Naive thymus-derived CD4-positive, alpha-beta T cell (primary cell): ENCODE results near the gene SLC26A1. TPM values are rescaled to one million over a fixed set of nuclear protein-coding genes. Genes with fewer than 3 reads are reported as not detected.

Source experiments
- ATAC-seq: fragments of 150-1000 bp; cut with Tn5 transposase; 2 replicates; pipeline ENCODE4 v1.10.0; 2021; ENCODE audit warnings: mild to moderate bottlenecking, moderate library complexity
- CTCF ChIA-PET: fragments of 350-600 bp; sonication (Branson Sonifier 250); formaldehyde crosslinking; loops from one replicate; lab custom pipeline; 2021; ENCODE audit warnings: antibody characterized with exemption; lab: Charles Lee
- POLR2A ChIA-PET: fragments of 350-600 bp; sonication (Branson Sonifier 250); formaldehyde crosslinking; loops from one replicate; lab custom pipeline; 2021; ENCODE audit warnings: antibody characterized with exemption, inconsistent platforms; lab: Charles Lee
- DNase-seq, 9 donors: peaks; one replicate each; pipeline versions ENCODE4 v3.0.0 to v3.0.0-alpha.2; 2020 to 2022; ENCODE audit warnings: mixed read lengths in 1 of 9
- H3K27ac ChIP-seq: one replicate; pipeline ENCODE4 v1.7.0; 2013; ENCODE audit warnings: mild to moderate bottlenecking, low read depth, low read length, moderate library complexity
- H3K27me3 ChIP-seq, 2 donors: one replicate each; pipeline ENCODE4 v1.7.0; 2013; ENCODE audit warnings: low read length in 2 of 2, mild to moderate bottlenecking in 2 of 2, moderate library complexity in 2 of 2; ENCODE audit not compliant: control insufficient read depth in 2 of 2, insufficient read depth in 2 of 2
- H3K36me3 ChIP-seq, 3 experiments: 1 replicate in 2 of 3; 2 replicates in 1 of 3; pipeline ENCODE4 v1.7.0; 2013; ENCODE audit warnings: low read length in 3 of 3, mild to moderate bottlenecking in 3 of 3, moderate library complexity in 1 of 3; ENCODE audit not compliant: insufficient read depth in 3 of 3, control insufficient read depth in 2 of 3
- H3K4me1 ChIP-seq, 2 donors: one replicate each; pipeline ENCODE4 v1.7.0; 2013; ENCODE audit warnings: low read length in 2 of 2, mild to moderate bottlenecking in 2 of 2, moderate library complexity in 1 of 2; ENCODE audit not compliant: control insufficient read depth in 2 of 2, insufficient read depth in 2 of 2
- H3K4me3 ChIP-seq: 2 replicates; pipeline ENCODE4 v1.7.0; 2013; ENCODE audit warnings: mild to moderate bottlenecking, low read length
- H3K9me3 ChIP-seq, 3 experiments: 1 replicate in 2 of 3; 2 replicates in 1 of 3; pipeline ENCODE4 v1.7.0; 2013; ENCODE audit warnings: low read length in 3 of 3; ENCODE audit not compliant: control insufficient read depth in 2 of 3
- H3K27ac Mint-ChIP-seq, 9 donors: one replicate each; pipeline ENCODE4 v1.8.0; 2020 to 2022; ENCODE audit warnings: mixed read lengths in 9 of 9, mild to moderate bottlenecking in 8 of 9, moderate library complexity in 5 of 9, inconsistent platforms in 2 of 9
- H3K27me3 Mint-ChIP-seq, 5 donors: one replicate each; pipeline ENCODE4 v1.8.0; 2021 to 2022; ENCODE audit warnings: mixed read lengths in 5 of 5, mild to moderate bottlenecking in 1 of 5
- H3K36me3 Mint-ChIP-seq, 5 donors: one replicate each; pipeline ENCODE4 v1.8.0; 2020 to 2022; ENCODE audit warnings: mixed read lengths in 5 of 5, mild to moderate bottlenecking in 3 of 5, inconsistent platforms in 1 of 5
- H3K4me1 Mint-ChIP-seq, 7 donors: one replicate each; pipeline ENCODE4 v1.8.0; 2020 to 2022; ENCODE audit warnings: mixed read lengths in 7 of 7, mild to moderate bottlenecking in 3 of 7, inconsistent platforms in 1 of 7
- H3K4me3 Mint-ChIP-seq, 10 donors: one replicate each; pipeline ENCODE4 v1.8.0; 2020 to 2022; ENCODE audit warnings: mild to moderate bottlenecking in 10 of 10, mixed read lengths in 10 of 10, moderate library complexity in 6 of 10, inconsistent platforms in 2 of 10
- H3K9me3 Mint-ChIP-seq, 11 donors: one replicate each; pipeline ENCODE4 v1.8.0; 2020 to 2022; ENCODE audit warnings: mixed read lengths in 11 of 11, mild to moderate bottlenecking in 4 of 11, inconsistent platforms in 1 of 11, moderate library complexity in 1 of 11
- intact Hi-C, 2 donors: fragments of 100-400 bp; cut with micrococcal nuclease; formaldehyde crosslinking; loops; one replicate each; pipeline ENCODE4 v1.15.1; 2023
- polyA plus RNA-seq, 2 donors: library from polyadenylated mRNA; unstranded; fragments of 300-500 nt; fragmentation: Illumina TruSeq; gene quantifications; one replicate each; pipeline ENCODE4 v1.2.3, GENCODE V29; 2021
- total RNA-seq, 6 experiments: library from RNA in 5 of 6; stranded (reverse) in 5 of 6; gene quantifications; 1 replicate in 5 of 6; 2 replicates in 1 of 6; pipeline ENCODE4 v1.2.3 and lab custom pipeline; 2021 to 2026

The SLC26A1 gene
- total and polyA plus RNA-seq, 7 experiments from 2014 or later = 0.16 to 2.3 (median 1.1) TPM; not detected in 2

DNA sequence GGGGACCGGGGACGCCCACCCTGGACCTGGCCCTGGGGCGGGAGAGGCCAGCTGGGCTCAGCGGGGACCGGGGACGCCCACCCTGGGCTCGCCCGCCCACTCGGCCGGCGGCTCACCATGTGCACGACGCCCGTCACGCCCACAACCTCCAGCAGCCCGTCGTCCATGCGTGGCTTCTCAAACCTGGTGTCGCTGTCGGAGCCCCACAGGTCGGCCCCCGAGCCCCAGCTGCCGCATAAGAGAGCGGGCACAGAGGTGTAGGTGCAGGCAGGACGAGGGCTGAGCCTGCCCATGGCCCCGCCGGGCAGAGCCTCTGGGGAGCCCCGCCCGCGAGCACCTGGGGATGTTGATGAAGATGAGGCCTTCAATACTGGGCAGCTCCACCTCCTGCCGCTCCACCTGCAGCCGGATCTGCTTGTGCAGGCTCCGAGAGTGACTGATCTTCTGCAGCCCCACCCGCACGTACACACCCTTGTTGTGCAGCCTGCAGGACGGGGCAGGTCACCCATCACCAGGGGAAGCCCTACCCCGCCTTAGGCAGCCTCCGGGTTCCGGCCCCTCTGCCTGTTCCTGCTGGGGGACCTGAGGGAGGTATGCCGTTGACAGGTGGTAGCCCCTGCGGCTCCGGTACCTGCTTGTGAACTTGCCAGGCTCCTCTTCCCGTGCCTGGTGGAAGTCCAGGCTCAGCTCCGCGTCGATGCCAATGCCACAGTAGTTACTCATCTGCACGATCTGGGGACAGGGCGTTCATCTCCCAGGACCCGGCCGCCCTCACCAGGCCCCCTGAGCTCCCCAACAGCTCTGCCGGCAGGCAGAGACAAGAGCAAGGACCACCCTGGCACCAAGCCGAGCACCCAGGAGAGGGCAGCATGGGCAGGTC is 31.6 kb downstream of the SLC26A1 start:
- H3K27me3 ChIP-seq = no peaks in the 10 kb centered on the region
- Mint-ChIP-seq H3K27me3 (no peaks in the 10 kb centered on the region), H3K4me3 (no peak overlapping the region), H3K4me1 (no peaks in the 10 kb centered on the region), H3K27ac (peak overlapping the region in 1 of 9 donors; percentile 22), H3K36me3 (peaks cover 0 to 8% (median 0%) of the 10 kb centered on the region in 5 donors), H3K9me3 (no peaks in the 10 kb centered on the region)
- peaks cover 0 to 84% (median 0%) of the 10 kb centered on the region in 3 experiments for H3K36me3 ChIP-seq
- no peak overlapping the region for H3K27ac ChIP-seq
- ChIA-PET POLR2A (no interaction called here), CTCF (no interaction called here)
- H3K9me3 ChIP-seq = no peaks in the 10 kb centered on the region
- intact Hi-C loops = no loop called here
- H3K4me1 ChIP-seq = no peaks in the 10 kb centered on the region
- ATAC-seq (no peak), DNase-seq (no peak)
- H3K4me3 ChIP-seq = no peak overlapping the region

DNA sequence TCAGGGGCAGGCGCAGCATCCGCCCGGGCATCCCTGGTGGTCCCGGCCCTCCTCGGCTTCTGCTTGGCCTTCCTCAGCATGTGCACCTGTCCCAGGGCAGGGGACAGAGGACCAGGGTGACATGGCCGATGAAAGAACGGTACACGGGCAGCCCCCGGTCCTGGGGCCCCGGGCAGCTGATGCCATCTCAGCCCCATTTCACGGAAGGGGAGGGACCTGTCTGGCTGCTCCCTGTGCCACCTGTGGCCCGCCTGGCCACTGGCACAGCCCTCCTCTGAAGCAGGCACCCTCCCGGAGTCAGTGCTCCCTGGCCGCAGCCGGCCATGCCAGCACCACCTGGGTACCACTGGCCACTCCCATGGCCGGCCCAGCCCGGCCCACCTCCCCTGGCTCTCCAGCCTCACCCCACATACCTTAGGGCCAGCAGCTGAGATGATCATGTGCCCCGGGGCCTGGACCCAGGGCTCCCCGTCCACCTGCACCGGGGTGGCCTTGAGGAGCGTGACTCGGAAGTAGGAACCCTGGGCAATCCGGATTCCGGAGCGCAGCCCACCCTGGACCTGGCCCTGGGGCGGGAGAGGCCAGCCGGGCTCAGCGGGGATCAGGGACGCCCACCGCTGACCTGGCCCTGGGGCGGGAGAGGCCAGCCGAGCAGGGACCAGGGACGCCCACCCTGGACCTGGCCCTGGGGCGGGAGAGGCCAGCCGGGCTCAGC is 32.4 kb downstream of the SLC26A1 start:
- H3K27ac Mint-ChIP-seq = no peak overlapping the region
- H3K36me3 Mint-ChIP-seq = peaks cover 0 to 10% (median 0%) of the 10 kb centered on the region in 5 donors
- Histone ChIP-seq H3K27ac (no peak overlapping the region), H3K4me1 (no peaks in the 10 kb centered on the region), H3K9me3 (no peaks in the 10 kb centered on the region), H3K4me3 (no peak overlapping the region), H3K36me3 (peaks cover 0 to 76% (median 0%) of the 10 kb centered on the region in 3 experiments), H3K27me3 (no peaks in the 10 kb centered on the region)
- POLR2A ChIA-PET = no interaction called here
- intact Hi-C loops = no loop called here
- no peaks in the 10 kb centered on the region for H3K9me3 Mint-ChIP-seq
- no peak for ATAC-seq
- CTCF ChIA-PET = no interaction called here
- H3K27me3 Mint-ChIP-seq = no peaks in the 10 kb centered on the region
- H3K4me3 Mint-ChIP-seq = no peak overlapping the region
- no peaks in the 10 kb centered on the region for H3K4me1 Mint-ChIP-seq
- DNase-seq = no peak

DNA sequence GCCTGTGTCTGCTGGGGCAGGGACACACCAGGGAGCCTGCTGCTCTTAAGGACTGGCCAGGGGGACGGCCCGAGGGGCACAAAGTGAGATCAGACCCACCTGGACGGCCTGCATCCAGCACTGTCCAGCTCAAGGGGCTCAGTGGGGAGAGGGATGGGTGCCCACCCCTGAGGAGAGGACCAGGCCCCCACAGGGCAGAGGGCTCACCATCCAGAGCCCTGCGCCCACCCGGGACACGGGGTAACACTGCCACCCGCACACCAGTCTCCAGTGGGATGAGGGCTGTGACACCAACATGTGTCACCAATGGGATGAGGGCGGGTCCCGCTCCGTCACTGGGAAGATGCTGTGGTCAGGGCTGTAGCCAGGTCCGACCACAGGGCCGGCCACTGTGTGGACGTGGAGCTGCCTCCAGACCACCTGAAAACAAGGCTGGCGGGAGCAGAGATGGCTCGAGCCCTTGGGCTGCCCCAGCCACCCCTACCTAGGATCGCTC is 33.0 kb downstream of the SLC26A1 start:
- Mint-ChIP-seq H3K4me3 (no peak overlapping the region), H3K27me3 (no peaks in the 10 kb centered on the region), H3K4me1 (no peaks in the 10 kb centered on the region), H3K9me3 (no peaks in the 10 kb centered on the region), H3K36me3 (peaks cover 0 to 10% (median 0%) of the 10 kb centered on the region in 5 donors), H3K27ac (no peak overlapping the region)
- Histone ChIP-seq H3K27me3 (no peaks in the 10 kb centered on the region), H3K27ac (no peak overlapping the region), H3K36me3 (peaks cover 0 to 76% (median 0%) of the 10 kb centered on the region in 3 experiments), H3K4me1 (no peaks in the 10 kb centered on the region), H3K9me3 (no peaks in the 10 kb centered on the region), H3K4me3 (no peak overlapping the region)
- intact Hi-C loops = no loop called here
- peak; percentile 3 for ATAC-seq
- ChIA-PET CTCF (no interaction called here), POLR2A (no interaction called here)
- no peak for DNase-seq

DNA sequence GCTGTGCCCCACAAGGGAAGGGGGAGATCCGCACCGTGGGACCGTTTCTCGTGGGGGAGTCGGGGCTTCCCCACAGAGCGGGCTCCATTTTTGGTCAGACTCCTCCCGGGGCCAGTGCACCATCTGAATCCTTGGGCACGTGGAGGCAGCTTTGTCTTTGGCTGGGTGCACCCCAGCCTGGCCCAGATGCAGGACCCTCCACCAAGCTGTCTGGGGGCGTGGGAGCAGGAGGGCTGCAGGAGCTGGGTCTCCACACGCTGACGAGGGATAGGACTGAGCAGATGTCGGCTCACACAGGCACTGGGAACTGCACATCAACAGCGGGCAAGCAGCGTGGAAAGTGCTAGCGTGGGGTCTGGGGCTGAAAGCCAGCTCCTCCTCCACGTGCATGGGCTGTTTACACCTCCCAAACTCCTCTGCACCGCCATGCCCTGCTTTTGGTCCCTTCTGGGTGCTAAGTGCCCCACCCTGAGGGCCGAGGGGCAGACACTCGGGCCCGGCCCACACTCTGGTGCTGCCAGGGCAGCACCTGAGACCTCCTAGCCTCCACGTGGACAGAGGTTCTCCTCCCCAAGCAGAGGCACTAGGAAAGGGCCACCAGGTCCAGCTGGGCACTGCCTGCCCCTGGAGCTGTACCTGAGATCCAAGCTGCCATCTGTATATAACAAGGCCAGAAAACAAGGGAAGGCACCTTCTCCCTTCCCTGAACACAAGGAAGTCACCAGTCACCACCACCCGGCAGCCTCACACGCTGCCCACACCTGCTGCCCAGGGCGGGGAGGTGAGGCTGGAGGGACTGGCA is 33.7 kb downstream of the SLC26A1 start:
- no peaks in the 10 kb centered on the region for H3K4me1 ChIP-seq
- no peak overlapping the region for H3K27ac ChIP-seq
- H3K36me3 ChIP-seq = peaks cover 0 to 70% (median 0%) of the 10 kb centered on the region in 3 experiments
- H3K27me3 ChIP-seq = no peaks in the 10 kb centered on the region
- intact Hi-C loops = no loop called here
- no peaks in the 10 kb centered on the region for H3K27me3 Mint-ChIP-seq
- ChIA-PET POLR2A (interaction anchor here (0.8 kb wide), 1 partner anchor 27 kb away, joined by 3 read pairs; the partner anchor contains the start of genes GAK and TMEM175), CTCF (no interaction called here)
- no peaks in the 10 kb centered on the region for H3K9me3 Mint-ChIP-seq
- no peak overlapping the region for H3K4me3 Mint-ChIP-seq
- H3K27ac Mint-ChIP-seq = no peak overlapping the region
- peaks cover 0 to 14% (median 3%) of the 10 kb centered on the region in 5 donors for H3K36me3 Mint-ChIP-seq
- no peak for ATAC-seq
- no peak overlapping the region for H3K4me3 ChIP-seq
- no peaks in the 10 kb centered on the region for H3K9me3 ChIP-seq
- no peak for DNase-seq
- no peaks in the 10 kb centered on the region for H3K4me1 Mint-ChIP-seq

DNA sequence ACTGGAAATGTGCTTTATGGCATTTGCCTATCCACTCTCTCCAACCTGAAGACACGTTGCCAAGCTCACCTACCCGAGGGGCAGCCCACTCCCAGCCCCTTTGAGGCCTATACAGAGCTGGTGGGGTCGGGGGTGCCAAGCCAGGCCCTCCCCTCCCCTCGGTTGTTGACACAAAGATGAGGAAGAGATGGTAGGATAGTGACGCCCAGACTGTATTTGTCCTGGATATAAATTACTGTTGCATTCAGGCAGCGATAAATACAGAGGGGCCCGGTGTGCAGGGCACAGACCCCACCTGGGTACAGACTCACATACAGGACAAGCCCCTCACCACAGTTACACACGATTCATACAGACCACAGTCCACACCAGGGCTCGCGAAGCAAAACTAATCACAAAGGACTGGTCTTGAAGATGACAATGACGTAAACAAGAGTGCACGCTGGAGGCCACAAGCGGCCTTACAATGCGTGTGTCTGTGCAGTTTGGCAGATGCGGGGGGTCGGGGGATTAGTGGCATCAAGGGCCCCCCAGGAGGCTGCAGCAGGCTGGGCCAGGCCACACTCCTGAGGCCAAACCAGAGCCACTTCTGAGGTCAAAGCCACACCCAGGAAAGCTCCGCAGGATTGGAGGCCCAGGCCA is 34.4 kb downstream of the SLC26A1 start:
- Mint-ChIP-seq H3K9me3 (no peaks in the 10 kb centered on the region), H3K4me3 (no peak overlapping the region), H3K4me1 (no peaks in the 10 kb centered on the region), H3K27ac (peak overlapping the region in 1 of 9 donors; percentile 53), H3K27me3 (no peaks in the 10 kb centered on the region), H3K36me3 (peaks cover 0 to 20% (median 3%) of the 10 kb centered on the region in 5 donors)
- no peaks in the 10 kb centered on the region for H3K9me3 ChIP-seq
- peaks cover 0 to 68% (median 0%) of the 10 kb centered on the region in 3 experiments for H3K36me3 ChIP-seq
- no peaks in the 10 kb centered on the region for H3K4me1 ChIP-seq
- intact Hi-C loops = no loop called here
- no peaks in the 10 kb centered on the region for H3K27me3 ChIP-seq
- POLR2A ChIA-PET = interaction anchor here (0.8 kb wide), 1 partner anchor 27 kb away, joined by 3 read pairs; the partner anchor contains the start of genes GAK and TMEM175
- ATAC-seq (no peak), DNase-seq (no peak)
- CTCF ChIA-PET = no interaction called here
- no peak overlapping the region for H3K27ac ChIP-seq
- no peak overlapping the region for H3K4me3 ChIP-seq

DNA sequence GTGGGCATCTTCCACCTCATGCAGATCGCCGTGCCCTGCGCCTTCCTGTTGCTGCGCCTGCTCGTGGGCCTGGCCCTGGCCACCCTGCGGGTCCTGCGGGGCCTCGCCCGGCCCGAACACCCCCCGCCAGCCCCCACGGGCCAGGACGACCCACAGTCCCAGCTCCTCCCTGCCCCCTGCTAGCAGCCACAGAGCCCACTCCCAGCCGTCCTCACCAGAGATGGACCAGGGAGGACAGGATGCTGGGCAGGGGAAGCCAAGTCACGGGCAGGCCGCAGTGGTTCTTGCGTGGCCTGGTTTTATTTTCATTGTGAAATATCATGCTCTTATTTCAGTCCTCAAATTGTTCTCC is 34.9 kb downstream of the SLC26A1 start:
- Mint-ChIP-seq H3K4me1 (no peaks in the 10 kb centered on the region), H3K9me3 (no peaks in the 10 kb centered on the region), H3K27me3 (no peaks in the 10 kb centered on the region), H3K36me3 (peaks cover 0 to 23% (median 3%) of the 10 kb centered on the region in 5 donors), H3K27ac (no peak overlapping the region), H3K4me3 (no peak overlapping the region)
- H3K4me1 ChIP-seq = no peaks in the 10 kb centered on the region
- no peaks in the 10 kb centered on the region for H3K9me3 ChIP-seq
- ATAC-seq (no peak), DNase-seq (no peak)
- H3K27ac ChIP-seq = no peak overlapping the region
- intact Hi-C loops = no loop called here
- CTCF ChIA-PET = no interaction called here
- no peaks in the 10 kb centered on the region for H3K27me3 ChIP-seq
- no peak overlapping the region for H3K4me3 ChIP-seq
- H3K36me3 ChIP-seq = peaks cover 0 to 64% (median 0%) of the 10 kb centered on the region in 3 experiments
- POLR2A ChIA-PET = no interaction called here
